H1 (cell line): ENCODE data around the gene DLK2. TPM values are rescaled to one million over a fixed set of nuclear protein-coding genes. Genes with fewer than 3 reads are reported as not detected.

ENCODE experiments used
- BRCA1 ChIP-seq: IDR thresholded peaks from 2 replicates; pipeline ENCODE4 v1.6.1; 2012; ENCODE audit warnings: low read depth, low read length, improper control_type of control experiment
- CHD1 ChIP-seq: IDR thresholded peaks from 2 replicates; pipeline ENCODE4 v1.6.1; 2012; ENCODE audit warnings: low read depth, low read length, improper control_type of control experiment
- CHD7 ChIP-seq: fragments of 300-600 bp; sonication (generic); IDR thresholded peaks from 2 replicates; pipeline ENCODE4 v1.7.1; 2012; ENCODE audit warnings: low read length, moderate library complexity, mild to moderate bottlenecking, inconsistent platforms; ENCODE audit not compliant: insufficient replicate concordance
- EZH2 ChIP-seq: fragments of 200-600 bp; sonication (generic); IDR thresholded peaks from 2 replicates; pipeline ENCODE4 v1.7.1; 2012; ENCODE audit warnings: low read depth, mild to moderate bottlenecking, moderate library complexity, low read length, inconsistent platforms; ENCODE audit not compliant: severe bottlenecking
- RAD21 ChIP-seq, 2 experiments: IDR thresholded peaks in 1 of 2; conservative IDR thresholded peaks in 1 of 2; 2 replicates each; pipeline ENCODE4 v1.6.1; 2011; ENCODE audit warnings: low read depth in 2 of 2, low read length in 2 of 2, improper control_type of control experiment in 1 of 2, inconsistent platforms in 1 of 2, mild to moderate bottlenecking in 1 of 2, moderate library complexity in 1 of 2
- SIN3A ChIP-seq, 2 experiments: IDR thresholded peaks in 1 of 2; conservative IDR thresholded peaks in 1 of 2; 2 replicates each; pipeline ENCODE4 v1.6.1; 2011 to 2012; ENCODE audit warnings: low read length in 2 of 2, improper control_type of control experiment in 1 of 2, low read depth in 1 of 2, mild to moderate bottlenecking in 1 of 2
- SUZ12 ChIP-seq: fragments of 200-600 bp; sonication (generic); IDR thresholded peaks from 2 replicates; pipeline ENCODE4 v1.6.1; 2012; ENCODE audit warnings: mild to moderate bottlenecking, inconsistent platforms, low read length, moderate library complexity, mixed read lengths
- ZNF274 ChIP-seq: IDR thresholded peaks from 2 replicates; pipeline ENCODE4 v1.7.0; 2012; ENCODE audit warnings: low read length, borderline replicate concordance; ENCODE audit errors: extremely low read depth
- polyA plus RNA-seq, 7 experiments: library from polyadenylated mRNA; depleted of rRNA in 3 of 7; stranded (reverse) in 5 of 7; unstranded in 2 of 7; fragments of >200 nt in 5 of 7; fragments of 200-250 nt in 2 of 7; gene quantifications; 1 replicate in 5 of 7; 2 replicates in 1 of 7; 4 replicates in 1 of 7; pipeline versions ENCODE4 v1.2.1 to v1.2.3, GENCODE V29; 2011 to 2013; ENCODE audit warnings: missing spikeins in 2 of 7, mixed read lengths in 2 of 7
- total RNA-seq: library from RNA; stranded (reverse); fragmentation: NEBNext Ultra II Directional; extraction: Animal tissue kit (Norgen Biotek cat#: 25700); gene quantifications from 2 replicates; pipeline ENCODE4 v1.2.1, GENCODE V29; 2021

The DLK2 gene
- total and polyA plus RNA-seq, 2 of the 8 experiments (the other 6 are each of a cell fraction or from before 2014, with no cell fraction given) = 0.37 to 0.80 TPM

GRCh38 chr6:43427406-43428111, 27.8 kb downstream of the DLK2 start, which contains the start of gene ABCC10 (continued):
- TF ChIP-seq CHD7 (no peak), RAD21 (IDR thresholded peaks at IDR 0.05 in 1 of 2, conservative IDR thresholded peaks at IDR 0.05 in 1 of 2; ENCODE audit: low read depth in 2 of 2, low read length in 2 of 2) (no peak), ZNF274 (no peak), EZH2 (no peak), SUZ12 (no peak), BRCA1 (peak; percentile 81), CHD1 (no peak), SIN3A (conservative IDR thresholded peaks at IDR 0.05 in 1 of 2, IDR thresholded peaks at IDR 0.05 in 1 of 2; ENCODE audit: low read depth in 1 of 2, low read length in 2 of 2) (peak; percentile 30 to 65; a peak in 2 of 4 replicates)
